ENCODE measurements around the gene SLC38A1. TPM values are rescaled to one million over a fixed set of nuclear protein-coding genes. Genes with fewer than 3 reads are reported as not detected.
A peak's percentile ranks its signal among the peaks of the same experiment; 100 is the strongest.
"Not testable (repeated sequence)": the region's sequence is repeated elsewhere in the genome, so short reads cannot be mapped to it uniquely, and the experiment has no call there.

The SLC38A1 gene
- total RNA-seq, 1 experiment from 2014 or later, result 118 TPM

DNA sequence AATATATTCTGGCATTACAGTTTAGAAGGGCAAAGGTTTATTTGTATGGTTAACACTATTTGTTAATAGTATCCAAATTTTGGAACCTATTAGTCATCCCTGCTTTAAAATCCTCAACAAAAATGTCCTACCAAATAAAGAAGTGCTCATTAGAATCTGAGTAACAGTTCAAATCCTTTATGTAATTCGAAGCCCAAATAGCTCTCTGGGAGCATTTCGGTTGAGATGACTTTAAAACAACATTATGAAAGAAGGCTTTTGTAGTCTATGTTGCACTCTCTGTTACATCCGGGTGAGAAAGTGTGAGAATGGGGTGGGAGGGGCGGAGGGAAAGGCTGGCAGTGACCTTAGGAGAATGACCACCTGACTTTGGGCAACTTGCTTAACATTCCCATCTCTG is 59.7 kb downstream of the SLC38A1 start:
- peak; percentile 75 for DNase-seq (ENCODE audit: low read depth)

DNA sequence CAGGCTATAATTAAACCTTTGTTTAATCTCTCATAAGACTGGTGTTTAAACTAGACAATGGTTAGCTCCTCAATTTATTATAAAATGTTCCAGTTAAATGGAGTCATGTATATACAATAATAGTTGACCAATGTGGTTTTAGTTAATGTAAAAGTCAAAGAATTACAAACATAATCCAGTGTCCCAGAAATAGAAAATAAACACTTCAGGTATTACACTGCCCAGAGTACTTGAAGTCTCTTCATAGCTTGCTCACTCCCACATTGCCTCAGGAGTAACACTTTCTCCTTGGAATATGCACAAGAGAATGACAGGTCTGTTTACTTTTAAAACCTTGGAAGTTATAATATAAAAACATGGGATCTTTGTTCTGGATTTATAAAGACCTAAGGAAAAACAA is 60.5 kb downstream of the SLC38A1 start:
- no peak for DNase-seq (ENCODE audit: low read depth)

DNA sequence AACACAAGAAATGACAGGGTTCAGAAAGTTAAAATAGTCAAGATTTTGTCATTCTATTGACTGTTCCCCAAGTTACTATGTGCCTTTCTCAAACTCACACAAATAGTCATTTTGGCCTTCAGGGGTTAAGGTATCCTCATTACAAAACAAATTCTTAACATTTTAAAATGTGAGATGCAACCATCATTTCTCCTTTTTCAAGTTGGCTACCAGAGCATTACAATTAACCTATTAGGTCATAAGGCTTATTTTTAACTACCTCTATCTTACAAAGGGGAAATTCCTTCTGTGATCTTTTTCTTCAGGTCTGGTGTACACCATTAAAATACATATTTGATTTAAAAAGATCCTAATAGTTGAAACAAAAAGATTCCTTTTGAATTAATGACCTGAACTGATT is 61.2 kb downstream of the SLC38A1 start:
- DNase-seq (ENCODE audit: low read depth), result no peak

DNA sequence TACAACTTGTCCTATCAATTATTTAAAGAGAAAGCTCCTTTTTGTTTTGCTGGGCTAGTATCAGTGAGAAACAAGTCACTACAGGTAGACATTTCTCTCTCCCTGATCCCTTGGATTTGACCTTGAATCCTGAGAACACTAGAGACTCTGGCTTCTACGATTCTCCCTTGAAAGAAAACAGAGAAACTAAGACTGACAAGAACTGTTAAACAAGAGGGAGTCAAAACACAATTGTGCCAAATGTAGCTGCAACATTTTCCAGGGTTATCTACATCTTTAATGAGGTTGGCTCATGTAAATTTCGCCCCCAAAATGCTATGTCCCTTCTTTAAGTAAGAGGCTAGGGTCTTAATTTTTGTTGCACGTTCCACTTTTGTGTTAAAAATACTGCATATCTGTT is 62.4 kb downstream of the SLC38A1 start:
- DNase-seq (ENCODE audit: low read depth), result no peak

DNA sequence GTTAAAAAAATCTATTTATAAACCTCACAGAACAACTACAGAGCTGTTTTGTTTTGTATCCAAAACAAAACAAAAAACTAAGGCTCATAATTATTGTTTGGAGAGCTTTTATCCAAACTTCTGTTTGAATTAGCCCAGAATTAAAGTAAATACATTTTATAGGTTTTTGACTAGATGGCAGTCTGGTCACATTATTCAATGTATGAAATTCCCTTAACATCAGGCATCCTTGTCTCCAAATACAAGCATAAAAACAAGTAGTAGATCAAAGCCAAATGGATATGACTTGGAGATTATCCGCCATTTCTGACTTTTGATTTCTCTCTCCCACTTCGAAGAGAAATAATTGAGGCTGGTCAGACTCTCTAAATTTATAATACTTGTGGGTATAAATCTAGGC is 63.5 kb downstream of the SLC38A1 start:
- DNase-seq (ENCODE audit: low read depth), result no peak

DNA sequence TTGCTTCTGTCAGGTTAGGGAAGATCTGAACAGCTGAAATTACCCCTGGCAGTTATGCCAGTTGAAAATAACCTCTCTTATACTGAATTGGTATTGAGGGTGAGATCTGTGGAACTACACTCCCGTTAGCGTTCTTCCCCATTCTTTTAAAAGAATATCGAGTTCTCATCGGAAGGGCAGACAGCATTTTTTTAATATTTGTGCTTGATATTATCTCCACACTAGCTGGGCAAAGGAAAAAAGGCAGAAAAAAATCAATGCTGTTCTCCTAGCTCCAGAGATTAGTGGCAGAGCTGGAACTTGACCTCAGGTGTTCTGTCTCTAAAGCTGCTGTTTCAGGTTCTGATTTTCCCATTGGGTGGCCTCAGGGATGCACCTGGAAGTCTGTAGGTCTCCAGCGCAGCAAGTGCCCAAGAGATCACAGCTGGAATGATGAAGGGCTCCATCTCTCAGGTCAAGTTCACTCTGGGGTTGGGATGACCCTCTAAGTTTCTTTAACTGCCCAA is 67.5 kb downstream of the SLC38A1 start:
- no peak for DNase-seq (ENCODE audit: low read depth)

DNA sequence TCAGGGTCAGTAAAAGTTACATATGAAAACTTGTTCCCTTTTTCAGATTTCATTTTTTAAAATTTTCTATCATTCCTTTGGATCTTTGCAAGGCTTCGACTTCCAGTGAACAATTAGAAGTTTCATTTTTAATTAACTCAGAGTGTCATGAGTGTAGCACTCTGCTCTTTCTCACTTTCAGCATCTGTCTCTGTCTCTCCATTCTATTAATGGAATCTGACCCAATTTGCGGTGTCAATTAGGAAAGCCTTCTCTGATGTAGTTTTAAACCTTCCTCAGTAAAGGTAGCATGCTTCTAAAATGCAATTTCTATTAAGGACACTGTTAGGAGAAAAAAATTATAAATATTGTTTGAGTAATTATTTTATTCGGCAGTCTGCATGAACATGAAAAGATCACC is 68.3 kb downstream of the SLC38A1 start:
- no peak for DNase-seq (ENCODE audit: low read depth)

DNA sequence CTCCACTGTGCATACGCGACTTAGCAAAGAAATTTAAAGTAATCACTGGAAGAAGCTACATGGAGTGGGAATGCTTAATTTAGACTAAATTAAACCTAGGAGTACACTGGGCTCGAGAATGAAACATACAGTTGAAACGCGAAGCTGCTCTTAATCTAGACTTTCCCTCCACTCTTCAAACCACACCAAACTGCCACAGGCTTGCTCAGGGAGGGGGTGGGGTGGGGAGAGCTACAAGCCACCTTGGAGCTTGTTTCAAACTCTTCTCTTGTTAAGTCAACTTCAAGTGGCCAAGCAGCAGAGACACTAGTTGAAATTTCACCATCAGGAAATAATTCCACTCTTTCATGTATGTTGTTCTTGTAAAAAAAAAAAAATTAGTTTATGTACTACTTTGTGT is 69.9 kb downstream of the SLC38A1 start:
- no peak for DNase-seq (ENCODE audit: low read depth)

DNA sequence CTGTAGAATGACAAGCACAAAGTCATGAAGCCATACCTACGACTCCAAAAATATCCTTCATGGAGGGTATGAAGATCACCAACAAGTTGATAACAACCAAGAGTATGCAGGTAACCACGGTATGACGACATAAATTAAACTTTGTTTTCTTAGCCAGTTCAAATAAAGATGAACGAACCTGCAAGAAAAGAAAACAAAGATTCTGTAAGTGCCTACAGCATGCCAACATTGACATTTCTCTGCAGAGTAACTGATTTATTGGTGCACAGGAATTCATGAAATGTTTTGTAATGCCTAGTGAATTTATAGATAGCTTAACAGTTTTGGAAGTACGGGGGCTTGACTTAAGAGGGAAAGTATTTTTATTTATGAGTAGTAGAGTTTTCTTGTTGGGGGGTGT is 71.0 kb downstream of the SLC38A1 start:
- no peak for DNase-seq (ENCODE audit: low read depth)

DNA sequence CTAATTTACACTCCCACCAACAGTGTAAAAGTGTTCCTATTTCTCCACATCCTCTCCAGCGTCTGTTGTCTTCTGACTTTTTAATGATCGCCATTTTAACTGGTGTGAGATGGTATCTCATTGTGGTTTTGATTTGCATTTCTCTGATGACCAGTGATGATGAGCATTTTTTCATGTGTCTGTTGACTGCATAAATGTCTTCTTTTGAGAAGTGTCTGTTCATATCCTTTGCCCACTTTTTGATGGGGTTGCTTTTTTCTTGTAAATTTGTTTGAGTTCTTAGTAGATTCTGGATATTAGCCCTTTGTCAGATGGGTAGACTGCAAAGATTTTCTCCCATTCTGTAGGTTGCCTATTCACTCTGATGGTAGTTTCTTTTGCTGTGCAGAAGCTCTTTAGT is 78.3 kb downstream of the SLC38A1 start:
- DNase-seq (ENCODE audit: low read depth), result not testable (repeated sequence)

DNA sequence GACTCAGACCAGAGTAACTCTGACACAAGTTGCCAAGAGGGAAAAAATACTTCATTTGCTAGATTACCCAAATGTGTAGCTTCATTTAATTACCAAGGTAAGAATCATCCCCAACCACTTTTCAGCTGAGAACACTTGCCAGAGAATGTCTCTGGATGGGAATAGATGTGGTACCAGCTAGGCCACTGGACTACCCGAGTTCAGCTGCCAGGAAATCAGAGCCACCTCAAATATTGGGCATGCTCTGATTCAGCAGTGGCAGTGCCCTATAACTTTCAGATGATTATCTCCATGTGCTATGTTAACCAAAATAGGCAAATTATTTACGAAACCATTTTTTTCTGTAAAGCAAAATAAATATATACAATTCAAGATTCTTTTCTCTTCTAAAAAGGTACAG is 80.7 kb downstream of the SLC38A1 start:
- DNase-seq (ENCODE audit: low read depth), result peak; percentile 36

DNA sequence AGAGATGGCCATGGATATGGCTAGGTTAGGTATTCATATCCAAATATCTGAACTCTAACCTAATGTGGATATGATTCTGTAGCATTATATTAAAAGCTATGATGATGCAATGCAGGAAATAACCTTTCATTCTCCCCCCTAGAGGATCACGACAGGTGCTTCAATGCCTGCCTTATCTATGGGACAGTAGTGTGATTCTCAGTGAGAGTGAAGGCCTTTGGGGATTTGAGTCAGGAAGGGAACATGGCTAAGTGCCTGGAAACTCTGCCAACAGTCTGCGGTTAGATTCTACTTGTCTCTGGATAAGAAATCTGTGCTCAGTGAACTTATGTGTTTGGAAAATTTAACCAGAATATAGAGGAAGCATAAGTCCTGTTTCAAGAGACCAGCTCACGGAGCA is 81.8 kb downstream of the SLC38A1 start:
- peak; percentile 94 for DNase-seq (ENCODE audit: low read depth)

DNA sequence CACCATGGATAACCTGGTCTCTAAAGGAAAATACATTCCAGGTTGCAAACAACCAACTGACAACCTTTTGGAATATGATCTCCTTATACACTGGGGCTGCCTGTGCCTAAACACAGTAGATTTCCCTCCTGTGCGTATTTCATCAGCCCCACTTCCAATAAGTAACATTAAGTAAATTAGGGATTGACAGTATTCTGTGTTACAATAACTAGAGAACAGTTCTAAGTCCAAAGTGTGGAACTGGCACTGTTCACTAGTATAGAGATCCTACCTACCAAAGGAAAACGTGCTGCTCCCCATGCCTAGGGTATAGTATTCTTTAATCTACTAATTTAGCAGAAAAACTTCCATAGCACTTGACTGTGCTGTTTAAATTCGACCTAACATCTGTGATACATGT is 82.8 kb downstream of the SLC38A1 start:
- DNase-seq (ENCODE audit: low read depth), result no peak

DNA sequence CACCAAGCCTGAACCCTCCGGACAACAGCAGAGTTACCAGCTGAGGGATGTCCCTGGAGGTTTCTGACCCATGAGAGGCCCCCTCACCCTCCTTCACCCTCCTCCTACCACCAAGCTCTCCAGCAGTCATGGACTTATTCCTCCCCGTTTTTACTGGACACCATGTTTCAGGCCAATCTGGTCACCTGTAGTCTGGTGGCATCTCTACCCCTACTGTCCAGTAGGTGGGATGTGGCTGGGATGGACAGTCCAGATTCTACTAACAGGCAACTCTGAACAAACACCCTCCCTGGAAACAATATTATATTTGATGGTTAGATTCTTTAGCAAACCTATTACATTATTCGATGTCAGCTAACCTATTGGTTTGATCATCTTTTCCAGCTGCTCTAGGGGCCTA is 83.2 kb downstream of the SLC38A1 start:
- no peak for DNase-seq (ENCODE audit: low read depth)

DNA sequence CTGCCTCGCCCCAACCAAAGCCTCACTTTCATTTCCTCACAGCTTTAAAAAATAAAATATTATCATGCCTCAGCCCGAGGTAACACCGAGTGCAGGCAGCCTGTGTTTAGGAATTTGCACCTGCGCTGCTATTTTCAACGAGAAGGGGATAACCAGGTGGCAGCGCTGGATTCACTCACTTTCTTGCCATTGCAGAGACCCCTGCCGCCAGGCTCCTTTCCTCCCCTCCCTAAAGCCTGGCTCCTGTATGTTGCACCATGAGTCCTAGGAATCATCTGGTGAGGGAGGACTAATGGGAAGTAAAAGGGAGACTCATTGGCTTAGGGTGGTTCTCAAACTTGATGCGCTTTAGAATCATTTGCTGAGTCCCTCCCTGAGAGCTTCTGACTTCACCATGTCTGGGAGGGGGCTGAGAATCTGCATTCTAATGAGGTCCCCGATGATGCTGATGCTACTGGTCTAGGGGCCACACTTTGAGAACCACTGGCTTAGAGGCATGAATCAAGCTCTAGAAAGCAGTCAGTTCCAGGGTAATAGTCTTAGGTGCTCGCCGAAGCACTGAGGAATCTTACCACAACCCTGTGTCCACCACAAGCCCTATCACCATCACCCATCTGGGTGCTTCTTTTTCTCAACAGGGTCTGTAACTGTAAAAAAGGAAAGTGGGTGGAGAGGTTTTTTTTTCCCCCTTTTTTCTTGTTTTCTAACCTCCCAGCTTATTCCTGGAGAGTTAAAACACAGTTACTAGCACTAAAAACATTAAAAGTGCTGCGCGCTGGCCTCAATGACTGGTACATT is 83.8 kb downstream of the SLC38A1 start:
- DNase-seq (ENCODE audit: low read depth), result no peak

DNA sequence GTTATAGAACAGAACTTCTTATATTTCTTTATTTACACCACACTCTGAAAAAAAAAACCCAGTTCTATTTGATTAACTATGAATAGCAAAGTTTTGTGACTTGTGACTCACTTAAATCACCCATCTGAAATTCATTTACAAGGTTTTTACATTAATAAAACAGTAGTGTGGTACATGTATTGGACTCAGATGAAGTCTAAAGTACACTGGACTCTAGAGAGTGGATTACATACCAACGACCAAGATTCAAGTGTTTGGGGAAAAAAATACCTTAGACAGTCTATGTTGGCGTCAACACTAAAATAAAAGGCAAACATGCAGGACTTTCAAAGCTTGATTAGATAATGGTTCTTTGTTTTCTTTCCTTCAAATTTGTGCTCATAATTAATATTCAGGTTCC is 85.7 kb downstream of the SLC38A1 start:
- DNase-seq (ENCODE audit: low read depth), result no peak

DNA sequence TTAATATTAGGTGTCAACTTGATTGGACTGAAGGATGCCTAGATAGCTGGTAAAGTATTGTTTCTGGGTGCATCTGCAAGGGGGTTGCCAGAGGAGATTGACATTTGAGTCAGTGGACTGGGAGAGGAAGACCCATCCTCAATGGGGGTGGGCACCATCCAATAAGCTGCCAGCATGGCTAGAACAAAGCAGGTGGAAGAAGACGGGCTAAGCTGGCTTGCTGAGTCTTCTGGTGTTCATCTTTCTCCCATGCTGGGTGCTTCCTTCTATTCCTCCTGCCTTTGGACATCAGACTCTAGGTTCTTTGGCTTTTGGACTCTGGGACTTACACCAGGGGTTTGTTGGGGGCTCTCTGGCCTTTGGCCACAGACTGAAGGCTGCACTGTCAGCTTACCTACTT is 87.4 kb downstream of the SLC38A1 start:
- no peak for DNase-seq (ENCODE audit: low read depth)

DNA sequence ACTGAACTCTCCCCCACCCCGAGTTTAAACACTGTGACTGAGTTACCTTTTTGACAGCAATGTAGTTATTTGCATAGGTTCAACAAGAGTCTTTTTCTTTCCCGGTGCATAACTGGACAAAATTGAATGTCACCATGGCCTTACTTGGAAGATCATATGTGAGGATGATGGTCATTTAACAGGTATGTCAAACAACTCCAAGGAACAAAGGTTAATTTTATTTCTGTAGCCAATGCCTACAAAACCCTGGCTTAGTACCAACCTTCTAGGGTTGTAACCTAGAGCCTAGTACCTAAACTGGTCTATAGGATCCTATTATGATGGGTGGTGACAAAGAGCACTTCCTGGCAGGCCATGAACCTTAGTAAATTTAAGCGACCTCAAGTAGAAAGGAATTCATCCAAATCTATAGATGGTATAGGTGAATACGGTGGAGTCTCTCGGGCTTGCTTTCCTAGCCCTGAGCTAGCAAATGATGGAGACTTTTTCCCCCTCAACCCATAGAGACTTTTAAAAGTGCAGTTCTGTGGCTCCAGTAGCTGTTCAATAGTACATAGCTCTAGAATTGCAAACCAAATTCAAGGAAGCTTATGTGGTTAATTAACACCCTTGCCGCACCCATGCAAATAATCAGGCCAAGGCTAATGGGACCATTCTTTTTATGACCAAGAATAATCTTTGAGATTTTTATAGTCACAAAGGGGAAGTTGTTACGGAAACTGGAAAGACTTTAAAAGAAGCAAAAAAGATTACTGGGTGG is 89.0 kb downstream of the SLC38A1 start:
- DNase-seq (ENCODE audit: low read depth), result no peak

DNA sequence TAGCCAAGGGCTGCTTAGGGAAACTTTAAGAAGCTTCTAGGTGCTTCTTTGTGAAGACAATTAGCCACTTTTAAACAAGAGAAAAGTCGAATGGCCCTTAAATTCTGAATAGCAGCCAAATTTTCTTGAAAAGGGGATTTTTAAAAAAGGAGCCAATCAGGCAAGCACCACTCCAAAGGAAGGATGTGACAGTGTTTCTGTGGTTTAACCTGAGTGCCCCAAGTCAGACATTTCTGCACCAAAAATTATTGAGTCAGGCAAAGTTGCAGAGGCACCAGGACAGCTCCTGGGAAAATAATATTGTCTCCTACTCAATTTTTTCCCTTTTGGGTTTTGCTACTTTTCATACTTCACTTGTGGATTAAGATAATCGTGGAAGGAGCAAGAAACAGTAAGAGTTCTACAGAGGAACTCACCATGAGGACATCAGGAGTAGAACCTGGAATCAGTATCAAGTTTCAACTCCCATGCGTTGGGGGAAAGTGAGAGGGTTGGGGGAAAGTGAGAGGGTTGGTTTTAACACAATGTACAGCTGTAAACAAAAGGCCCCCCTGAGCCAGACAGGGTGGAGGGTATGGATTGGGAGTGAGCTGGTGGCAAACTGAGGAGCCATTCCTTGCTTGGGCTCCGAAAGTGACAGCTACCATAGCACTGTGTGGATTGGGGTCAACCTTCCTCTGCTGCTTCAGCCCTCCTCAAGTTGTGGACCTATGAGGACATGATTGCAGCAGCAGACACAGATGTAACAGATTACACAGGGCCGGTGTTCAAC is 90.8 kb downstream of the SLC38A1 start:
- DNase-seq (ENCODE audit: low read depth), result no peak

DNA sequence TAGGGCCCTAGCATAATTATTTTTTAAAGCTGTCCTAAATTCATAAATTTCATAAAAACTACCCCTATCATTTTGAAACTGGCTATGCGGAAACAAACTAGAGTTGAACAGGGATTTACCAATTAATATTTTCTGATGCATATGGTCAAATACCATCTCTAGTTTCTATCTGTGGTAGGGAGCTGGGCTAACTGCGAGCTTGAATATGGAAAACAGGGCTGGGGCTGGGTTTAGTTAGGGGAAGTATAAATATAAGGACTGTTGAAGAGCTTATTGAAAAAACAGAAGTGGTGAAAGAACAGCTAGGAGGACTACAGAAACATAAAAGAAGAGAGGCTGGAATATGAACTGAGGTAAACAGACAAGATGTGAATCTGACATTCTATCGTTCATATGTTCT is 91.8 kb downstream of the SLC38A1 start:
- no peak for DNase-seq (ENCODE audit: low read depth)

DNA sequence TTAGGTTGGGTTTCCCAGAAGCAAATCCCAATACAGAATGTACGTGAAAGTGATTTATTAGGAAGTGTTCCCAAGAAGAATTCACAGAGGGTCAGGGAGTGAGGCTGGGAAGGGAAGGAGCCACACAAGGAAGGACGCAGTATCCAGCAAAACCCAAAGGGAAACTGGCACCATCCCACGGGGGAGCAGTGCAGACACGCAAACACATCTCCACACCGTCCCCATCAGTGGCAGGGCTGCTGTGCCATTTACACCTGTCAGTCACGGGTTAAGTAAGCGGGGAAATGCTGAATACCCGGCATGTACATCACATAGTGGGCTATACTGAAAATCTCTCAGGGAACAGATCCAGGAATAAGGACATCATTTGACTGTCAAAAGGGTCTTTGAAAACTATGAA is 93.9 kb downstream of the SLC38A1 start:
- no peak for DNase-seq (ENCODE audit: low read depth)

DNA sequence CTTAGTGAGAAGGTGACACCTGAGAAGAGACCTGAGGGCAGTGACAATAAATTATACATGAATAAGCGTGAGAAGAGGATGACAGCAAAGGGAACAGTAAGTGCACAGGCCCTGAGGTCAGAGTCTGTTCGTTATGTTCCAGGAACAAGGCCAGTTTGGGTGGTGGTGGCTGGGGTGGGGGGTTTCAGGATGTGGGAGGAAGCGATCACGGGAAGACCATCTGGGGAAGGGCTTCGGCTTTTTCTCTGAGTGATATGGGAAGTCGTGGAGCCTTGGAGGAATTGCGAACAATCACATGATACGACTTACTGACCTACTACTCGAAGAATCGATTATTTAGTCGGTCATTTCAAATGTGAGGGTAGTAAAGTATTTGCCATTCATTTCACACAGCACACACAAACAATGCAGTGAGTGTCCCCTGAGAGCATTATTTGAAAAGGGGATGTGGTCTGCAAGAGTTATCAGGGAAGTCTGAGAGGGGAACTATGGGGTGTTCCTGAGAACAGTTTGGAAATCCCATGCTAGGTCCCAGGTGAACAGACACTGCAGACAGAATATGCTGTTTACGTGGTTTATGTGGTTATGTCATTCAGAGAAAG is 94.7 kb downstream of the SLC38A1 start:
- DNase-seq (ENCODE audit: low read depth), result no peak

Measured in LHCN-M2 (cell line).